HEK293 (cell line): ENCODE results near the gene COL18A1.

Experiments
- GLI2 ChIP-seq: fragments of 450-650 bp; formaldehyde crosslinking; IDR thresholded peaks from 2 replicates; pipeline ENCODE4; 2017; ENCODE audit warnings: missing biosample characterization, missing genetic modification characterization, low read depth, borderline replicate concordance
- GLIS2 ChIP-seq: fragments of 450-650 bp; formaldehyde crosslinking; IDR thresholded peaks from 2 replicates; pipeline ENCODE4 v1.5.1; 2016; ENCODE audit warnings: missing biosample characterization, missing genetic modification characterization
- OVOL3 ChIP-seq: fragments of 450-650 bp; formaldehyde crosslinking; IDR thresholded peaks from 2 replicates; pipeline ENCODE4 v1.5.1; 2016; ENCODE audit warnings: missing biosample characterization, missing genetic modification characterization
- PBX3 ChIP-seq: sonication (generic); formaldehyde crosslinking; IDR thresholded peaks from 2 replicates; pipeline ENCODE4 v1.8.1; 2022; ENCODE audit warnings: mild to moderate bottlenecking, moderate library complexity, missing genetic modification reagents
- PRDM6 ChIP-seq: fragments of 450-650 bp; formaldehyde crosslinking; IDR thresholded peaks from 2 replicates; pipeline ENCODE4 v1.5.1; 2017; ENCODE audit warnings: missing biosample characterization, missing genetic modification characterization
- SETDB1 ChIP-seq: IDR thresholded peaks from one replicate; pipeline ENCODE4 v1.6.1; 2017; ENCODE audit warnings: mild to moderate bottlenecking, low read length, moderate library complexity, mixed read lengths; ENCODE audit not compliant: insufficient read length
- SP3 ChIP-seq: fragments of 450-650 bp; formaldehyde crosslinking; IDR thresholded peaks from 2 replicates; pipeline ENCODE4 v1.5.1; 2016; ENCODE audit warnings: missing biosample characterization, missing genetic modification characterization
- SP7 ChIP-seq: fragments of 450-650 bp; formaldehyde crosslinking; IDR thresholded peaks from 2 replicates; pipeline ENCODE4 v1.5.1; 2016; ENCODE audit warnings: missing biosample characterization, missing genetic modification characterization
- TCF7L2 ChIP-seq: IDR thresholded peaks from 2 replicates; pipeline ENCODE4 v1.6.1; 2011; ENCODE audit warnings: low read depth, mild to moderate bottlenecking, inconsistent platforms, low read length, moderate library complexity, borderline replicate concordance
- TRIM28 ChIP-seq: IDR thresholded peaks from 2 replicates; pipeline ENCODE4 v1.6.1; 2011; ENCODE audit warnings: low read length, control low read depth, borderline replicate concordance
- ZBTB1 ChIP-seq: fragments of 450-650 bp; formaldehyde crosslinking; IDR thresholded peaks from 2 replicates; pipeline ENCODE4 v1.5.1; 2016; ENCODE audit warnings: missing biosample characterization, missing genetic modification characterization
- ZBTB49 ChIP-seq: fragments of 450-650 bp; formaldehyde crosslinking; IDR thresholded peaks from 2 replicates; pipeline ENCODE4 v1.5.1; 2016; ENCODE audit warnings: missing biosample characterization, missing genetic modification characterization, low read depth
- ZNF10 ChIP-seq: fragments of 450-650 bp; formaldehyde crosslinking; IDR thresholded peaks from 2 replicates; pipeline ENCODE4 v1.5.1; 2017; ENCODE audit warnings: missing biosample characterization, missing genetic modification characterization
- ZNF133 ChIP-seq: fragments of 450-650 bp; formaldehyde crosslinking; IDR thresholded peaks from 2 replicates; pipeline ENCODE4 v1.5.1; 2016; ENCODE audit warnings: missing biosample characterization, missing genetic modification characterization
- ZNF174 ChIP-seq: fragments of 450-650 bp; formaldehyde crosslinking; IDR thresholded peaks from 2 replicates; pipeline ENCODE4 v1.5.0; 2017; ENCODE audit warnings: missing biosample characterization, mild to moderate bottlenecking, missing genetic modification characterization
- ZNF184 ChIP-seq: fragments of 450-650 bp; IDR thresholded peaks from 2 replicates; pipeline ENCODE4 v1.5.1; 2018; ENCODE audit warnings: missing biosample characterization, mild to moderate bottlenecking, missing genetic modification characterization
- ZNF274 ChIP-seq, 2 experiments: fragments of 200-500 bp in 1 of 2; fragments of 450-650 bp in 1 of 2; sonication (Bioruptor generic) in 1 of 2; formaldehyde crosslinking in 1 of 2; IDR thresholded peaks; 2 replicates each; pipeline versions ENCODE4 v1.5.1 to v1.6.1; 2014 to 2016; ENCODE audit warnings: borderline replicate concordance in 1 of 2, inconsistent platforms in 1 of 2, low read length in 1 of 2, missing biosample characterization in 1 of 2, missing genetic modification characterization in 1 of 2
- ZNF354C ChIP-seq: fragments of 450-650 bp; formaldehyde crosslinking; IDR thresholded peaks from 2 replicates; pipeline ENCODE4 v1.5.1; 2016; ENCODE audit warnings: missing biosample characterization, missing genetic modification characterization, low read depth, borderline replicate concordance
- ZNF391 ChIP-seq: fragments of 450-650 bp; formaldehyde crosslinking; IDR thresholded peaks from 2 replicates; pipeline ENCODE4 v1.5.1; 2016; ENCODE audit warnings: low read depth, missing biosample characterization, missing genetic modification characterization, borderline replicate concordance
- ZNF398 ChIP-seq: fragments of 450-650 bp; formaldehyde crosslinking; IDR thresholded peaks from 2 replicates; pipeline ENCODE4 v1.5.1; 2017; ENCODE audit warnings: missing biosample characterization, missing genetic modification characterization
- ZNF48 ChIP-seq: fragments of 450-650 bp; formaldehyde crosslinking; IDR thresholded peaks from 2 replicates; pipeline ENCODE4 v1.5.1; 2016; ENCODE audit warnings: missing biosample characterization, missing genetic modification characterization
- ZNF488 ChIP-seq: fragments of 450-650 bp; formaldehyde crosslinking; IDR thresholded peaks from 2 replicates; pipeline ENCODE4 v1.5.1; 2016; ENCODE audit warnings: missing biosample characterization, missing genetic modification characterization
- ZNF513 ChIP-seq: fragments of 450-650 bp; IDR thresholded peaks from 2 replicates; pipeline ENCODE4 v1.5.1; 2018; ENCODE audit warnings: missing biosample characterization, missing genetic modification characterization
- ZNF623 ChIP-seq: fragments of 450-650 bp; formaldehyde crosslinking; IDR thresholded peaks from 2 replicates; pipeline ENCODE4 v1.5.1; 2016; ENCODE audit warnings: missing biosample characterization, missing genetic modification characterization
- ZNF677 ChIP-seq: fragments of 450-650 bp; IDR thresholded peaks from 2 replicates; pipeline ENCODE4 v1.5.0; 2018; ENCODE audit warnings: missing biosample characterization, mild to moderate bottlenecking, missing genetic modification characterization, moderate library complexity
- ZNF707 ChIP-seq: fragments of 450-650 bp; formaldehyde crosslinking; IDR thresholded peaks from 2 replicates; pipeline ENCODE4 v1.5.1; 2016; ENCODE audit warnings: missing biosample characterization, missing genetic modification characterization
- ZNF768 ChIP-seq: fragments of 450-650 bp; formaldehyde crosslinking; IDR thresholded peaks from 2 replicates; pipeline ENCODE4 v1.5.1; 2018; ENCODE audit warnings: missing biosample characterization, mild to moderate bottlenecking, missing genetic modification characterization
- ZNF792 ChIP-seq: fragments of 450-650 bp; formaldehyde crosslinking; IDR thresholded peaks from 2 replicates; pipeline ENCODE4 v1.5.1; 2016; ENCODE audit warnings: missing biosample characterization, missing genetic modification characterization
- ZNF837 ChIP-seq: fragments of 450-650 bp; formaldehyde crosslinking; IDR thresholded peaks from 2 replicates; pipeline ENCODE4 v1.5.1; 2016; ENCODE audit warnings: missing biosample characterization, missing genetic modification characterization
- ZNF843 ChIP-seq: fragments of 450-650 bp; formaldehyde crosslinking; IDR thresholded peaks from 2 replicates; pipeline ENCODE4 v1.5.1; 2016; ENCODE audit warnings: missing biosample characterization, missing genetic modification characterization
- ZXDB ChIP-seq: fragments of 450-650 bp; formaldehyde crosslinking; IDR thresholded peaks from 2 replicates; pipeline ENCODE4 v1.5.1; 2016; ENCODE audit warnings: missing biosample characterization, missing genetic modification characterization

Gene COL18A1

GRCh38 chr21:45541221-45542039 lies 136.5 kb downstream of the COL18A1 start (continued):
- no peak for TF ChIP-seq ZNF10 (tag by site-specific recombination)
- peak; percentile 93 for TF ChIP-seq GLIS2 (tag by site-specific recombination)
- no peak for TF ChIP-seq ZNF488
- no peak for TF ChIP-seq ZNF354C
- no peak for TF ChIP-seq ZBTB49 (tag by site-specific recombination)
- no peak for TF ChIP-seq ZNF837
- peak; percentile 89 for TF ChIP-seq SP3
- no peak for TF ChIP-seq SETDB1
- no peak for TF ChIP-seq ZNF174 (tag by site-specific recombination)
- TF ChIP-seq ZNF398 (tag by site-specific recombination) = no peak
- no peak for TF ChIP-seq ZNF184 (tag by site-specific recombination)
- TF ChIP-seq ZNF623 = no peak
- no peak for TF ChIP-seq ZNF792 (tag by site-specific recombination)
- no peak for TF ChIP-seq ZNF48 (tag by site-specific recombination)
- TF ChIP-seq ZNF133 = no peak
- no peak for TF ChIP-seq ZNF707
- no peak for TF ChIP-seq OVOL3
- TF ChIP-seq ZNF513 = no peak
- TF ChIP-seq PBX3 (CRISPR knock-in tag) = no peak
- TF ChIP-seq GLI2 (tag by site-specific recombination) = no peak
- no peak for TF ChIP-seq PRDM6
- no peak for TF ChIP-seq ZNF274 (IDR thresholded peaks at IDR 0.05; ENCODE audit: low read length)
- TF ChIP-seq ZNF274 (tag by site-specific recombination; IDR thresholded peaks at IDR 0.05; ENCODE audit: borderline replicate concordance) = no peak
- TF ChIP-seq ZNF391 (tag by site-specific recombination) = no peak
- no peak for TF ChIP-seq ZNF768 (tag by site-specific recombination)
- TF ChIP-seq TRIM28 = no peak
- TF ChIP-seq ZNF677 (tag by site-specific recombination) = no peak
- peak; percentile 70 for TF ChIP-seq SP7 (tag by site-specific recombination)
- TF ChIP-seq ZNF843 (tag by site-specific recombination) = no peak
- no peak for TF ChIP-seq ZBTB1 (tag by site-specific recombination)
- TF ChIP-seq TCF7L2 = no peak
- peak; percentile 76 for TF ChIP-seq ZXDB (tag by site-specific recombination)
